Erythroblast (primary cell): ENCODE measurements around the gene SACM1L.

Experiments
- GATA1 ChIP-seq: IDR thresholded peaks from 2 replicates; pipeline ENCODE4 v1.6.1; 2011; ENCODE audit warnings: low read depth, mild to moderate bottlenecking, control low read depth, low read length, moderate library complexity
- POLR2A ChIP-seq: IDR thresholded peaks from 2 replicates; pipeline ENCODE4 v1.6.1; 2011; ENCODE audit warnings: mild to moderate bottlenecking, low read length

GRCh38 chr3:45644791-45645201 is 44.4 kb upstream of the SACM1L start:
- TF ChIP-seq POLR2A = no peak
- no peak for TF ChIP-seq GATA1
